ENCODE measurements around the gene ANO1.

GRCh38 chr11:70230151-70230839 lies 152.2 kb downstream of the ANO1 start:
- TF ChIP-seq CTCF (IDR thresholded peaks at IDR 0.05 in 4 of 5, conservative IDR thresholded peaks at IDR 0.05 in 1 of 5) (no peak), POLR2A (IDR thresholded peaks at IDR 0.05) (no peak)
